SK-N-SH (cell line): ENCODE data around the gene CABP1. TPM values are rescaled to one million over a fixed set of nuclear protein-coding genes. Genes with fewer than 3 reads are reported as not detected.

Source experiments
- CTCF ChIA-PET: fragments of 300-600, 350-600 bp; formaldehyde crosslinking; extraction: SDS; loops from one replicate; lab custom pipeline; 2021; lab: Yijun Ruan, JAX
- POLR2A ChIA-PET: fragments of 350-600 bp; sonication (Branson Sonifier 250); formaldehyde crosslinking; extraction: SDS; loops from one replicate; lab custom pipeline; 2020; ENCODE audit warnings: antibody characterized with exemption, inconsistent platforms; lab: Yijun Ruan, JAX
- DNase-seq: peaks from one replicate; pipeline ENCODE4 v3.0.0; 2012
- H2AFZ ChIP-seq: fragments of 200-600 bp; sonication (generic); 2 replicates; pipeline ENCODE4 v1.8.1; 2016; ENCODE audit warnings: antibody characterized with exemption, mild to moderate bottlenecking, low read depth
- H3F3A ChIP-seq: fragments of 200-600 bp; sonication (generic); replicated peaks from 2 replicates; pipeline ENCODE3; 2016; ENCODE audit warnings: antibody characterized with exemption, mild to moderate bottlenecking; ENCODE audit not compliant: insufficient read depth
- H3K27ac ChIP-seq, 2 experiments: fragments of 200-500 bp in 1 of 2; fragments of 200-600 bp in 1 of 2; sonication (Bioruptor generic) in 1 of 2; sonication (generic), shearing (Covaris generic) in 1 of 2; 2 replicates each; pipeline versions ENCODE4 v1.5.1 to v1.6.1; 2014 to 2016; ENCODE audit warnings: low read depth in 2 of 2, inconsistent platforms in 1 of 2, low read length in 1 of 2, mild to moderate bottlenecking in 1 of 2, mixed read lengths in 1 of 2
- H3K27me3 ChIP-seq: fragments of 200-600 bp; sonication (generic), shearing (Covaris generic); 2 replicates; pipeline ENCODE4 v1.6.1; 2016; ENCODE audit warnings: mixed run types; ENCODE audit not compliant: insufficient read depth
- H3K36me3 ChIP-seq, 2 experiments: fragments of 200-500 bp in 1 of 2; fragments of 200-600 bp in 1 of 2; sonication (Bioruptor generic) in 1 of 2; sonication (generic) in 1 of 2; replicated peaks in 1 of 2; 2 replicates each; pipeline versions ENCODE3 to v1.5.1; 2014 to 2016; ENCODE audit warnings: low read length in 1 of 2, mild to moderate bottlenecking in 1 of 2; ENCODE audit not compliant: insufficient read depth in 2 of 2, control insufficient read depth in 1 of 2
- H3K4me1 ChIP-seq, 2 experiments: fragments of 200-500 bp in 1 of 2; fragments of 200-600 bp in 1 of 2; sonication (Bioruptor generic) in 1 of 2; sonication (generic), shearing (Covaris generic) in 1 of 2; 2 replicates each; pipeline versions ENCODE4 v1.5.1 to v1.6.1; 2014 to 2016; ENCODE audit warnings: low read depth in 1 of 2, low read length in 1 of 2, mixed run types in 1 of 2; ENCODE audit not compliant: insufficient read depth in 2 of 2, control insufficient read depth in 1 of 2
- H3K4me2 ChIP-seq: fragments of 200-600 bp; sonication (generic), shearing (Covaris generic); 2 replicates; pipeline ENCODE4 v1.6.1; 2017; ENCODE audit warnings: mixed run types
- H3K4me3 ChIP-seq, 2 experiments: fragments of 200-500 bp in 1 of 2; fragments of 200-600 bp in 1 of 2; sonication (Bioruptor generic) in 1 of 2; sonication (generic), shearing (Covaris generic) in 1 of 2; 2 replicates each; pipeline versions ENCODE4 v1.5.1 to v1.8.1; 2014 to 2016; ENCODE audit warnings: low read depth in 2 of 2, inconsistent platforms in 1 of 2, low read length in 1 of 2, mild to moderate bottlenecking in 1 of 2, mixed read lengths in 1 of 2, moderate library complexity in 1 of 2
- H3K79me2 ChIP-seq: fragments of 200-600 bp; sonication (generic); 2 replicates; pipeline ENCODE4 v1.8.1; 2017; ENCODE audit warnings: mild to moderate bottlenecking; ENCODE audit not compliant: insufficient read depth
- H3K9ac ChIP-seq: fragments of 200-600 bp; sonication (generic); 2 replicates; pipeline ENCODE4 v1.6.1; 2017; ENCODE audit warnings: mixed run types
- H3K9me2 ChIP-seq: fragments of 200-600 bp; sonication (generic); 2 replicates; pipeline ENCODE4 v1.6.1; 2017; ENCODE audit warnings: mixed run types
- H3K9me3 ChIP-seq: fragments of 200-600 bp; sonication (generic); 2 replicates; pipeline ENCODE4 v1.6.1; 2017; ENCODE audit warnings: mixed run types, mild to moderate bottlenecking, moderate library complexity
- H4K20me1 ChIP-seq: fragments of 200-600 bp; sonication (generic); 2 replicates; pipeline ENCODE4 v1.6.1; 2017; ENCODE audit warnings: mild to moderate bottlenecking, mixed run types; ENCODE audit not compliant: insufficient read depth
- CTCF ChIP-seq: fragments of 200-600 bp; sonication (generic); IDR thresholded peaks from 2 replicates; pipeline ENCODE4 v1.6.1; 2017; ENCODE audit warnings: antibody characterized with exemption, mild to moderate bottlenecking, moderate library complexity
- FOXM1 ChIP-seq: IDR thresholded peaks from 2 replicates; pipeline ENCODE4 v1.4.0; 2012; ENCODE audit warnings: low read depth, mild to moderate bottlenecking
- JUND ChIP-seq: IDR thresholded peaks from 2 replicates; pipeline ENCODE4 v1.4.0; 2012
- MAX ChIP-seq: IDR thresholded peaks from 2 replicates; pipeline ENCODE4 v1.4.0; 2012; ENCODE audit warnings: low read depth
- MEF2A ChIP-seq: IDR thresholded peaks from 2 replicates; pipeline ENCODE4 v1.4.0; 2012; ENCODE audit warnings: low read depth, borderline replicate concordance
- MXI1 ChIP-seq: IDR thresholded peaks from 2 replicates; pipeline ENCODE4 v1.6.1; 2012; ENCODE audit warnings: mild to moderate bottlenecking, low read depth, low read length, improper control_type of control experiment
- NFIC ChIP-seq: IDR thresholded peaks from 2 replicates; pipeline ENCODE4 v1.4.0; 2012; ENCODE audit warnings: borderline replicate concordance
- NRF1 ChIP-seq: IDR thresholded peaks from 2 replicates; pipeline ENCODE4 v1.6.1; 2012; ENCODE audit warnings: low read depth, mild to moderate bottlenecking, low read length
- POLR2AphosphoS5 ChIP-seq: IDR thresholded peaks from 2 replicates; pipeline ENCODE4 v1.6.1; 2012; ENCODE audit warnings: low read depth, low read length
- RAD21 ChIP-seq: IDR thresholded peaks from 2 replicates; pipeline ENCODE4 v1.6.1; 2012; ENCODE audit warnings: mild to moderate bottlenecking, low read length
- REST ChIP-seq: IDR thresholded peaks from 2 replicates; pipeline ENCODE4 v1.6.1; 2012; ENCODE audit warnings: mild to moderate bottlenecking, low read depth, low read length, moderate library complexity
- RXRA ChIP-seq: IDR thresholded peaks from 2 replicates; pipeline ENCODE4 v1.4.0; 2012; ENCODE audit warnings: low read depth, mild to moderate bottlenecking, borderline replicate concordance
- SIN3A ChIP-seq: IDR thresholded peaks from 2 replicates; pipeline ENCODE4 v1.6.1; 2012; ENCODE audit warnings: low read depth, mild to moderate bottlenecking, low read length, moderate library complexity, borderline replicate concordance
- TAF1 ChIP-seq: IDR thresholded peaks from 2 replicates; pipeline ENCODE4 v1.6.1; 2012; ENCODE audit warnings: low read depth, mild to moderate bottlenecking, low read length, moderate library complexity, borderline replicate concordance
- TCF12 ChIP-seq: IDR thresholded peaks from 2 replicates; pipeline ENCODE4 v1.4.0; 2012
- TEAD4 ChIP-seq: IDR thresholded peaks from 2 replicates; pipeline ENCODE4 v1.4.0; 2012; ENCODE audit warnings: mild to moderate bottlenecking, borderline replicate concordance; ENCODE audit not compliant: insufficient read depth
- YY1 ChIP-seq: IDR thresholded peaks from 2 replicates; pipeline ENCODE4 v1.4.0; 2012; ENCODE audit warnings: low read depth, mild to moderate bottlenecking
- WGBS: methylation state at CpG from one replicate; pipeline ENCODE4 v1.1.6; 2017; ENCODE audit warnings: low lambda C conversion rate; 5-methylcytosine and 5-hydroxymethylcytosine counted together
- polyA plus RNA-seq, 3 experiments: library from polyadenylated mRNA; depleted of rRNA; stranded (reverse); fragments of >200 nt; gene quantifications; 2 replicates each; pipeline ENCODE4 v1.2.3, GENCODE V29; 2012
- TF ChIP-seq, protein P1 (sequence below): IDR thresholded peaks from 2 replicates; pipeline ENCODE4; 2012
- TF ChIP-seq, protein P2 (sequence below): IDR thresholded peaks from 2 replicates; pipeline ENCODE4 v1.4.0; 2012; ENCODE audit warnings: low read depth, borderline replicate concordance

The CABP1 gene
- polyA plus RNA-seq, 1 of the 3 experiments (the other 2 are of a cell fraction) = 0.08 TPM

DNA sequence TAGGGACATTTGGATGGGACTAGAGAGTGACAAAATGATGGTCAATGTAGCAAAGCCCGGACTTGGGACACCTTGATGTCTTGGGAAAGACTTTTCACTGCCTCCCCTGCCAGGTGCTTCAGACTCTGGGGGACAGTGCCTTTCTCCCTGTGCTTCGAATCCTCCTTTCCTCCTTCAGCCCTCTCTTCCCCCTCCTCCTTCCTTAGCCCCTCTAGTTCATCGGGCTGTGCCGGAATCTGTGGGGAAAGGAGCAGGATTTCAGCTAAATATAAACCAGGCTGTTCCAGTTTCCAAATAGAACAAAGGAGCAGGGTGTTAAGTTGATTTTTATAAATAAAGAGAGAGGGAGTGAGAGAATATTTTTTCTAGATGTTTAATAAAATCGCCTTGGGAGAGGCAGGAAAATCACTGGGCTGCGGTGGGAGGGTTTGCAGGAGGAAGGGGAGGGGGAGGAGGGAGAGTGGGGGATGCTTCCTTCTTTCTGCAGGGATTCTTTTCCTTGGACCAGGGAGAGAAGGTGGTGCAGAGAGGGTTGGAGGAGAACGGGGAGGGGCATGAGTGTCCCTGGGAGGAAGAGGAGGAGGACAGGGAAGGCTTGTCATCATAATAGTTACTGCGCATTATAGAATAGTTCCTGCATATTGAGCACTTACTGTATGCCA, 21.3 kb upstream of the CABP1 start:
- Histone ChIP-seq H3F3A (no peaks in the 10 kb centered on the region), H3K27me3 (peaks cover 16% of the 10 kb centered on the region; the same call in 1 of the 2 replicates), H3K9me3 (no peaks in the 10 kb centered on the region), H2AFZ (no peak overlapping the region), H3K4me3 (no peak overlapping the region), H3K79me2 (no peaks in the 10 kb centered on the region), H3K27ac (no peak overlapping the region), H3K9me2 (no peaks in the 10 kb centered on the region), H3K36me3 (no peaks in the 10 kb centered on the region), H4K20me1 (no peaks in the 10 kb centered on the region), H3K4me1 (no peaks in the 10 kb centered on the region), H3K9ac (no peak overlapping the region), H3K4me2 (no peak overlapping the region)
- WGBS = 15% methylated on average over 8 of the region's 8 CpGs
- ChIA-PET POLR2A (no interaction called here), CTCF (interaction anchor here (0.6 kb wide), 1 partner anchor 1177 kb away, joined by 3 read pairs; no protein-coding TSS in a partner anchor)
- no peak for DNase-seq
- TF ChIP-seq NFIC = no peak
- no peak for TF ChIP-seq RAD21
- no peak for TF ChIP-seq NRF1
- TF ChIP-seq MEF2A = no peak
- TF ChIP-seq TAF1 = no peak
- no peak for TF ChIP-seq POLR2AphosphoS5
- TF ChIP-seq, all 33 proteins: peak for 0

DNA sequence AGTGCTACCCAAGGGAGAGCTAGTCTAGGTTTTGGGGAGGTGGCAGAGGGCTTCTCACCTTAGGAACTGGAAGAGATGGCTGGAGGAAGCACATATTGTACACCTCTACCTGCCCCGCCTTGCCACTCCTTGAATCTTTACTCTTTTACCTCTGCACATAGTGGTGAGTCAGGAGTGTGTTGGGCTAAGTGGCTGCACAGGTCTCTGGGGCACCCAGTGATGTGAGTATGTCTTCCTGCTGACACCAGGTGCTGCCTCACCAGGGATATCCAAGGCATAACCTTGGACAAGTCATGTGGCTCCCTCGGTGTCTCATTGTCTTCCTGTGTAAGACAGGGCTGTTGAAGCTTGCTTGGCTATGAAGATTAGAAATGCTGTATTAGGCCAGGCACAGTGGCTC, 19.8 kb upstream of the CABP1 start:
- H3K9me2 ChIP-seq = no peaks in the 10 kb centered on the region
- no peak overlapping the region for H3K4me2 ChIP-seq
- no peaks in the 10 kb centered on the region for H3K9me3 ChIP-seq
- WGBS = 43% methylated on average over 1 of the region's 2 CpGs
- no peaks in the 10 kb centered on the region for H4K20me1 ChIP-seq
- H3K4me1 ChIP-seq = no peaks in the 10 kb centered on the region
- H3K79me2 ChIP-seq = no peaks in the 10 kb centered on the region
- H2AFZ ChIP-seq = no peak overlapping the region
- H3F3A ChIP-seq = no peaks in the 10 kb centered on the region
- TF ChIP-seq RXRA (no peak), TCF12 (no peak), CTCF (no peak), MXI1 (no peak), NFIC (no peak), MAX (no peak), FOXM1 (no peak), YY1 (no peak), TEAD4 (no peak), POLR2AphosphoS5 (no peak), JUND (no peak), REST (no peak), SIN3A (no peak)
- TF ChIP-seq, protein P1, sequence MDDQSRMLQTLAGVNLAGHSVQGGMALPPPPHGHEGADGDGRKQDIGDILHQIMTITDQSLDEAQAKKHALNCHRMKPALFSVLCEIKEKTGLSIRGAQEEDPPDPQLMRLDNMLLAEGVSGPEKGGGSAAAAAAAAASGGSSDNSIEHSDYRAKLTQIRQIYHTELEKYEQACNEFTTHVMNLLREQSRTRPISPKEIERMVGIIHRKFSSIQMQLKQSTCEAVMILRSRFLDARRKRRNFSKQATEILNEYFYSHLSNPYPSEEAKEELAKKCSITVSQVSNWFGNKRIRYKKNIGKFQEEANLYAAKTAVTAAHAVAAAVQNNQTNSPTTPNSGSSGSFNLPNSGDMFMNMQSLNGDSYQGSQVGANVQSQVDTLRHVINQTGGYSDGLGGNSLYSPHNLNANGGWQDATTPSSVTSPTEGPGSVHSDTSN = no peak
- TF ChIP-seq, protein P2, sequence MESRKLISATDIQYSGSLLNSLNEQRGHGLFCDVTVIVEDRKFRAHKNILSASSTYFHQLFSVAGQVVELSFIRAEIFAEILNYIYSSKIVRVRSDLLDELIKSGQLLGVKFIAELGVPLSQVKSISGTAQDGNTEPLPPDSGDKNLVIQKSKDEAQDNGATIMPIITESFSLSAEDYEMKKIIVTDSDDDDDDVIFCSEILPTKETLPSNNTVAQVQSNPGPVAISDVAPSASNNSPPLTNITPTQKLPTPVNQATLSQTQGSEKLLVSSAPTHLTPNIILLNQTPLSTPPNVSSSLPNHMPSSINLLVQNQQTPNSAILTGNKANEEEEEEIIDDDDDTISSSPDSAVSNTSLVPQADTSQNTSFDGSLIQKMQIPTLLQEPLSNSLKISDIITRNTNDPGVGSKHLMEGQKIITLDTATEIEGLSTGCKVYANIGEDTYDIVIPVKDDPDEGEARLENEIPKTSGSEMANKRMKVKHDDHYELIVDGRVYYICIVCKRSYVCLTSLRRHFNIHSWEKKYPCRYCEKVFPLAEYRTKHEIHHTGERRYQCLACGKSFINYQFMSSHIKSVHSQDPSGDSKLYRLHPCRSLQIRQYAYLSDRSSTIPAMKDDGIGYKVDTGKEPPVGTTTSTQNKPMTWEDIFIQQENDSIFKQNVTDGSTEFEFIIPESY = no peak
- H3K4me3 ChIP-seq = no peak overlapping the region
- no peak overlapping the region for H3K27ac ChIP-seq
- H3K9ac ChIP-seq = no peak overlapping the region
- DNase-seq = no peak
- ChIA-PET POLR2A (no interaction called here), CTCF (interaction anchor here (1.2 kb wide), 1 partner anchor 28 kb away, joined by 6 read pairs; no protein-coding TSS in a partner anchor)
- no peaks in the 10 kb centered on the region for H3K36me3 ChIP-seq
- peaks cover 16% of the 10 kb centered on the region; the same call in 1 of the 2 replicates for H3K27me3 ChIP-seq
